IPS DF 6.9 (cell line): Measurements from ENCODE around the gene TTC39B.

Experiments used
- DNase-seq: peaks from one replicate; pipeline ENCODE4 v3.0.0-alpha.2; 2013; ENCODE audit warnings: low read depth, low spot score
- H3K27ac ChIP-seq: one replicate; pipeline ENCODE4 v1.5.1; 2013; ENCODE audit warnings: low read length, control low read depth
- H3K27me3 ChIP-seq: 2 replicates; pipeline ENCODE4 v1.6.1; 2013; ENCODE audit warnings: mild to moderate bottlenecking, low read length; ENCODE audit not compliant: control insufficient read depth, insufficient read depth
- H3K36me3 ChIP-seq: 2 replicates; pipeline ENCODE4 v1.6.1; 2013; ENCODE audit warnings: low read length; ENCODE audit not compliant: control insufficient read depth, insufficient read depth
- H3K4me1 ChIP-seq: 2 replicates; pipeline ENCODE4 v1.6.1; 2013; ENCODE audit warnings: low read length; ENCODE audit not compliant: control insufficient read depth, insufficient read depth
- H3K4me3 ChIP-seq: 2 replicates; pipeline ENCODE4 v1.5.1; 2013; ENCODE audit warnings: mild to moderate bottlenecking, low read length
- H3K9me3 ChIP-seq: 2 replicates; pipeline ENCODE4 v1.6.1; 2013; ENCODE audit warnings: low read length, inconsistent platforms; ENCODE audit not compliant: control insufficient read depth, insufficient read depth
- WGBS: extraction: QIAGEN DNeasy Blood & Tissue Kit; methylation state at CpG from one replicate; pipeline ENCODE4 v1.1.7; 2013; ENCODE audit warnings: mixed read lengths, missing lambda C conversion rate; ENCODE audit not compliant: insufficient read length, insufficient coverage; 5-methylcytosine and 5-hydroxymethylcytosine counted together

The TTC39B gene

DNA sequence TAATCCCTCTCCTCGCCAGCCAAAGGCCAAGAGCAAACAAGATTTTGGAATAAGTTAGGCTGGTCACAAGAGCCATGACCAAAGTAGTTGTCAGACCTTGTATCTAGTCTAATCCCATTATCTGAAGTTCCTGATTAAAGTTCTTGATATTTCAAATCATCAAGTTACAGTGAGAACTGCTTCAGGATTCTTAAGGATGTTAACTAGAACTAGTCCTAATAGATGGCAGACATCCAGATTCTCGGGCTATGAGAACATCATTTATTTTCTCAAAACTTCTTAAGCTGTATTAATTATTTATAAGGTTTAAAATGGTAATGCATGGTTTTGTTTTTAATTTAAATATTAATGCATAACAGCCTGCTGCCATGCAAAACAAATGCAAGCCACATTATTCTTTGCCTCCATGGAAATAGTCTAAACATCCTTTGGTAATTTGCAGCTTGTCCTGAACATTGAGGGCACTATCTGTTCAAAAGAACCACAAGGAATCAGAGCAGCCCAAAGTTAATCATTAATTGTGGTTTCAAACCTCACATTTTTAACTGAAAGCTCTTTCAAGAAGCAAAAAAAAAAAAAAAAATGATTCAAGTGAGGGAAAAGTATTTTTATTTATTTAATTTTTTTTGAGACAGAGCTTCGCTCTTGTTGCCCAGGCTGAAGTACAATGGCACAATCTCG lies 95.1 kb downstream of the TTC39B start:
- no CpG with 5 or more reads among the region's 4 CpGs for WGBS

DNA sequence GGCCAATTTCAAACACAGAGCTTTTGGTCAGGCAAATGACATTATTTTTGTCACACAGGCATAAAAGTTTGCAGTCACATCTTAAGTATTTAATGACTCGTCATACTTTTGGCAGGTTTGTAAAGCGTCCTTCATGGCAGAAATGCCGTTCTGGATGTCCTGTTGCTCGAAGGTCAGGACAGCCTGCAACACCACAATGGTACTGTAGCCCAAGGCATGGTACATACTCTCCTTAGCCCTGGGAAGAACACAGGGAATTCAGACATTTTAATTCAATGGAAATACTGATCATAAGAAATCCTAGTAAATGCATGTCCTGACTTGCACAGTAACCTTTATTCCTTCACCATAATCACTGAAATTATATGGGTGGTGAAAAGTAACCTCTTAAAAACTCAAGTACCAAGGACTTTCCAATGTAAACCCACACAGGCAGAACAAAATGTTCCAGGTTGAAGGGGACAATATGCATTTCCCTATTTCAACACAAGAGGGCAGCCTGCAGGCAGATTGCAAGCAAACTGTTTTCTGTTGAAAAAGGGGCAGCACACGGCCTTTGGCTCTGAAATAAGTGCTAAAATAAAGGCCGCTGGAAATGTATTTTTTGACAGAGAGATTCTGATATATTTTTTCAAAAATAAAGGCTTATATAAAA lies 95.7 kb downstream of the TTC39B start:
- Histone ChIP-seq H3K9me3 (no peaks in the 10 kb centered on the region), H3K27me3 (no peaks in the 10 kb centered on the region), H3K36me3 (no peaks in the 10 kb centered on the region), H3K4me1 (no peaks in the 10 kb centered on the region), H3K27ac (no peak overlapping the region), H3K4me3 (no peak overlapping the region)
- peak; percentile 67 for DNase-seq
- no CpG with 5 or more reads among the region's 6 CpGs for WGBS

More for the DNA sequence above, 95.1 kb downstream of the TTC39B start:
- H3K27ac ChIP-seq = no peak overlapping the region
- H3K27me3 ChIP-seq = no peaks in the 10 kb centered on the region
- H3K9me3 ChIP-seq = no peaks in the 10 kb centered on the region
- H3K4me1 ChIP-seq = no peaks in the 10 kb centered on the region
- H3K4me3 ChIP-seq = no peak overlapping the region
- no peak for DNase-seq
- no peaks in the 10 kb centered on the region for H3K36me3 ChIP-seq

DNA sequence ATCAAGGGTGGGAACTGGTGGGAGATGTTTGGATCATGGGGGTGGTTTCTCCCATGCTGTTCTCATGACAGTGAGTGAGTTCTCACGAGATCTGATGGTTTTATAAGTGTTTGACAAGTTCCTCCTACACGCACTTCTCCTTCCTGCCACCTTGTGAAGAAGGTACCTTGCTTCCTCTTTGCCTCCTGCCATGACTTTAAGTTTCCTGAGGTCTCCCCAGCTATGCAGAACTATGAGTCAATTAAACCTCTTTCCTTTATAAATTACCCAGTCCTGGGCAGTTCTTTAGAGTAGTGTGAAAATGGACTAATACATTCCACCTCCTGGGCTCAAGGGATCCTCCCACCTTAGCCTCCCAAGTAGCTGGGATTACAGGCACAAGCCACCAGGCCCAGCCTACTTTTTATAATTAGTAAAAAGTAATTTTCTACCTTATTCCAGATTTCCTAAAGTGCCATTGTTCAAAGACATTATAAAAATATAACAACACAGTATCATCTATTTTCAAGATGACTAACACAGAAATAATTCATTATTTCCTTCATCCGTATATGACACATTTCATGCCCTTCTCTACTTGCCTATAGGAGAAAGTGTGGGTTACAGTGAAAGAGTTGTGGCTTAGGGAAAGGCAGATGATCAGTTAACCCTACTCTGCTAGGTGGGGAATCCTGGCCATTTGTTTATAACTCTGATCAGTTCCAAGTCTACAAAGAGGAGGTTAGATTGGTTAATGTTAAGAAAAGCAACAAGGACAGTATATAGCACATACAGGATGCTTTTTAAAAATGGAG lies 99.9 kb downstream of the TTC39B start:
- DNase-seq = no peak
- WGBS = 100% methylated on average over 1 of the region's 3 CpGs

DNA sequence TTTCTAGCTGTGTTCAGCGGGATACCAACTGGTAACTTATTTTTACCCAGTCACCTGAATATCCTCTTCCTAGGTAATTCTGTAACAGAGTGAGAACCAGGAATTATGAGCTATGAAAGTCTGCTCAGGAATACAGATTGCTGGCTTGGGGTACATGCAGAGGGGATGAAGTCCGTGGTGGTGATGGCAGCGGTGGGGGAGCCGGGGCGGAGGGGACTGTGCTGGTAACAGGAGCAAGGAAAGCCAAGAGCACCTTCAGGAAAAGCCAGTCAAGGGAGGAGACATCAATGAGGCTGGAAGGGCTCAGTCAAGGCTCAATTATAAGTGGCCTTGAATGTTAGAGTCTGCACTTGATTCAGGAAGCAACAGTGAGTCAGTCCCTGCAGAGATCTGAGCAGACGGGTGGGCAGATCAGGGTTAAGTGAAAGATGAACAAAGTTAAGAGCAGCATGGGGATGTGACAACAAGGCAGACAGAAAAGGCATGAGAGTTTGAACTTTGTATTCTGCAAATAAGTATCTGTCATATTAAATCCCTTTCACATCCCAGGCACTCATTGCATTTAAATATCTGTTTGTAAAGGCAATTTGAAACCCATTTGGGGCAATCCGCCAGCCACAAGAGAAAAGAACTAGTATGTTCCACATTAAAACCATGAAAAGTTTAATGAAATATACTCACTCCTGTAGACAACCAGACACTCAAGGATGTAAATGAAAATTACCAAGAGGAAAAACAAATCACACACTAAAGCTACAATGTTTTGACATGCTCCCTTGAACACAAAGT lies 101.2 kb downstream of the TTC39B start:
- WGBS = no CpG with 5 or more reads among the region's 7 CpGs
- Histone ChIP-seq H3K36me3 (no peaks in the 10 kb centered on the region), H3K4me3 (no peak overlapping the region), H3K27ac (no peak overlapping the region), H3K27me3 (no peaks in the 10 kb centered on the region), H3K4me1 (no peaks in the 10 kb centered on the region), H3K9me3 (no peaks in the 10 kb centered on the region)
- no peak for DNase-seq

More for the DNA sequence above, 99.9 kb downstream of the TTC39B start:
- Histone ChIP-seq H3K36me3 (no peaks in the 10 kb centered on the region), H3K4me1 (no peaks in the 10 kb centered on the region), H3K9me3 (no peaks in the 10 kb centered on the region), H3K27ac (no peak overlapping the region), H3K4me3 (no peak overlapping the region), H3K27me3 (no peaks in the 10 kb centered on the region)

DNA sequence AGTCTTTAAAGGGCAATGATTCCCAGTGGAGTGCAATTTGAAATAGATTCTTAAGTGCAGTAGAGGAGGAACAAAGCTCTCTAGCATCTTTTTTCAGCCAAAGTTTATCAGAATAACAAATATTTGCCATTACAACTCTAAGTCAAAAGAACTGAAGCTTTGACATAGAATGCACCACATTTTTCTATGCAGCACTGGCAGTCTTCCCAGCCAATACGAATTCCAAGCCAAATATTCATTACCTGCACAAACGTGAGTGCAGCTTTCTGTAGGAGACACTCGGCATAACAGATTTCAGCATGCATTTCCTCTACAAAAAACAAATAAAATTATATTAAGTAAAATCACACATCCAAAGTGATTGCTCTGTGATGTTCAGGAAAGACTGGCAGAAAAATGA lies 103.4 kb downstream of the TTC39B start:
- no peaks in the 10 kb centered on the region for H3K4me1 ChIP-seq
- no peaks in the 10 kb centered on the region for H3K9me3 ChIP-seq
- WGBS = no CpG with 5 or more reads among the region's 3 CpGs

DNA sequence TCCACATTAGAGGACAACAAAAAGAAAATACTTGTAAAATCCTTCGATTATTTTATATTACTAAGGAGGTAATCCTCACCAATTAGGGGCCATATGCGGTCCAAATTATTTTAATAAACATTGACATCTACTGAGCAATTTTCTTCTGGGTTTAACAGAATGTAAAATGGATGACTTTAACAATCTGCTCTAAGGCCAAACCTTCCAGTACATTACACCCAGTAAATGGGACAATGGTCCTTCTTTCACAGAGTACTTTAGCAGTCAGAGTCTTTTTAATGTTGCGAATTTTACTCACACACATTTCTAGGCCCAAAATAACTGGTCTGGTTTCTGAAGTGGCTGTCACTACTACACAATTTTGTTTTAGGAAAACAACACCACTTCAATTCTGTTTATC lies 106.9 kb downstream of the TTC39B start:
- no peaks in the 10 kb centered on the region for H3K27me3 ChIP-seq
- no peaks in the 10 kb centered on the region for H3K4me1 ChIP-seq
- H3K27ac ChIP-seq = no peak overlapping the region
- H3K9me3 ChIP-seq = no peaks in the 10 kb centered on the region
- WGBS = no CpG with 5 or more reads among the region's 3 CpGs
- H3K36me3 ChIP-seq = no peaks in the 10 kb centered on the region
- no peak for DNase-seq
- no peak overlapping the region for H3K4me3 ChIP-seq

More for the DNA sequence above, 103.4 kb downstream of the TTC39B start:
- H3K36me3 ChIP-seq = no peaks in the 10 kb centered on the region
- no peak overlapping the region for H3K4me3 ChIP-seq
- H3K27ac ChIP-seq = no peak overlapping the region
- DNase-seq = no peak
- H3K27me3 ChIP-seq = no peaks in the 10 kb centered on the region

DNA sequence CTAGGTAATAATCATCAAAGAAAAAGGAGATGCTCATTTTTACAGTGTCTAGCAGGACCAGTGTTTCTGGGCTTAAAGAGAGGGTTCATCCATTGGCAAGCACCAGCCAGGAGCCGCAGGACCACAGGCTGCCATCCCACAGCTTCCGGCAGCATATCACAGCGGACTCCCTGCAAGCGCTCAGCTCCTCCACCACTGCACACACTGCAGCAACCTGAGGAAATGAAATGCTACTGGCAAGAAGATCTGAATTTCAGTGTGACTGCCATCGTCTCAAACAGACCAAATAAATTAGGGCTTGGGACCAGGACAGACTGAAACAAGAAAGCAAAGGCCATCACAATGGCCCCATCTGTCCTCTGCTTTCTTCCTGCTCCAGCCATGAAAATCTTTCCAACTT lies 114.2 kb downstream of the TTC39B start:
- Histone ChIP-seq H3K4me1 (no peaks in the 10 kb centered on the region), H3K36me3 (no peaks in the 10 kb centered on the region; the same call in 1 of the 2 replicates), H3K9me3 (no peaks in the 10 kb centered on the region), H3K4me3 (no peak overlapping the region), H3K27ac (no peak overlapping the region), H3K27me3 (no peaks in the 10 kb centered on the region)
- DNase-seq = no peak
- WGBS = no CpG with 5 or more reads among the region's 5 CpGs

DNA sequence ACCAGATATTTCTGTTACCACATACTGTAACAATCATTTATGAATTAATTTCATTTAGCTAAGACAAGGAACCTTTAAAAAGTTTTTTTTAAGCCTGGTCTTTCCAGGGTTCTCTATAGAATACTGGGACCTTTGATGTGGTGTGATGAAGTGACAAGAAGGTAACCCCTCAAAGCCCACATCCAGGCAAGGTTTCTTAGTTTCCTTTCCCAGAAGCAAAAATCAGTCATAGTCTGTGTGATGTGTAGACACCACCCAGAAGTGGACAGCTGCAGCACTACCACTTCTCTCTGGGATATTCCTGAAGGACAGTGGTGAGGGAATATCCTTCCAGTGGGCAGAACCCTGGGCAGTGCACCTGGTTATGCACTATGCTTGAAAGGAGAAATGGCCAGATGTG lies 115.6 kb downstream of the TTC39B start:
- no peak for DNase-seq
- Histone ChIP-seq H3K36me3 (no peaks in the 10 kb centered on the region; the same call in 1 of the 2 replicates), H3K4me1 (no peaks in the 10 kb centered on the region), H3K27ac (no peak overlapping the region), H3K27me3 (no peaks in the 10 kb centered on the region), H3K4me3 (no peak overlapping the region), H3K9me3 (no peaks in the 10 kb centered on the region)

DNA sequence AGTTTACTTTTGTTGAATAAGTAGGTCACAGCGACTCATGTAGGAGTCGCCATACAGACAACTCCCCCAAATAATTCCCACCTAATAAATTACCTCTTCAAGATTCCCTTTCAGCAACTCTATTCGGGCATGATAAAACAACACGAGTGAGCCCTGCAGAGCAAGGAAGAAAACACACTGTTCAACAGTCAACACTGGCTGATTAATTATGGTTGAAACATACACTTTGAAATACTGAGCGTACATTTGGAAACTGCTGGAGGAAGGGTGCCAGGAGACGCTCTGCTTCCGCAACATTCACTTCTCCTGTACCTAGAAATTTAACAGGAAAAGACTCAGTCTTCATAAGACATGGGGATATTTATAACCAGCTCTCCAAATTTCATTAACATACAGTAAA lies 117.5 kb downstream of the TTC39B start:
- no peak overlapping the region for H3K4me3 ChIP-seq
- no peak overlapping the region for H3K27ac ChIP-seq
- no peaks in the 10 kb centered on the region; the same call in 1 of the 2 replicates for H3K36me3 ChIP-seq
- no peaks in the 10 kb centered on the region for H3K27me3 ChIP-seq
- no CpG with 5 or more reads among the region's 7 CpGs for WGBS
- no peaks in the 10 kb centered on the region for H3K4me1 ChIP-seq
- no peak for DNase-seq
- no peaks in the 10 kb centered on the region for H3K9me3 ChIP-seq

DNA sequence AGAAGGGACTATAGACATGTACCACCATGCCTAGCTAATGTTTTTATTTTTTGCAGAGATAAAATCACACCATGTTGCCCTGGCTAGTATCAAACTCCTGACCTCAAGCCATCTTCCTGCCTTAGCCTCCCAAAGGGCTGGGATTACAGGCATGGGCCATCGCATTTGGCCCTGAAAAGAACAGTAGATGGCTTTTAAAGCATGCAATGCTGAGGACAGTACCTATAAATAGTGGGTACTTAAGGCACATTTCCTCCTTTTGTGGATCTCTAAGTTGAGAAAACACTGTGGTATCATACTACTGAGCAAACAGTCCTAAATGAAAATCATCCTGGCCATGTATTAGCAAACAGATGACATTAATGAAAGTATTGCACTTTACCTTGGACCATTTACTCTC lies 119.4 kb downstream of the TTC39B start:
- H3K4me1 ChIP-seq = no peaks in the 10 kb centered on the region
- no peaks in the 10 kb centered on the region for H3K9me3 ChIP-seq
- no peak overlapping the region for H3K27ac ChIP-seq
- H3K36me3 ChIP-seq = no peaks in the 10 kb centered on the region; the same call in 1 of the 2 replicates
- no peak overlapping the region for H3K4me3 ChIP-seq
- no peaks in the 10 kb centered on the region for H3K27me3 ChIP-seq
- no peak for DNase-seq
- no CpG with 5 or more reads among the region's 1 CpG for WGBS
